ENCODE measurements around the gene SRI. TPM values are rescaled to one million over a fixed set of nuclear protein-coding genes. Genes with fewer than 3 reads are reported as not detected.
A peak's percentile ranks its signal among the peaks of the same experiment; 100 is the strongest.

The SRI gene
- total and polyA plus RNA-seq, 3 donors from 2014 or later = 53.1 to 96.1 (median 67.8) TPM

GRCh38 chr7:88172842-88173241, 47.0 kb downstream of the SRI start:
- WGBS, 2 donors = 95% methylated on average over 4 of the region's 4 CpGs
- intact Hi-C loops (cut with DNase I; ENCODE audit: low total_unique reads) = no loop called here

GRCh38 chr7:88169717-88170320, 50.0 kb downstream of the SRI start:
- 22 to 32% methylated on average over 1 of the region's 1 CpG for WGBS, 2 donors
- Histone ChIP-seq H3K4me3 (no peak overlapping the region), H3K9me3 (no peaks in the 10 kb centered on the region), H3K4me1 (no peaks in the 10 kb centered on the region), H3K36me3 (ENCODE audit: low read depth, missing control alignments) (no peaks in the 10 kb centered on the region), H3K27me3 (no peaks in the 10 kb centered on the region), H3K27ac (no peak overlapping the region)
- intact Hi-C loops (cut with DNase I; ENCODE audit: low total_unique reads) = no loop called here
- no peak for DNase-seq
- TF ChIP-seq POLR2A (IDR thresholded peaks at IDR 0.05) = no peak
- peak in 2 of 3 experiments; percentile 28 to 69 for TF ChIP-seq CTCF (IDR thresholded peaks at IDR 0.05)

More at GRCh38 chr7:88172842-88173241, 47.0 kb downstream of the SRI start:
- Histone ChIP-seq H3K4me3 (no peak overlapping the region), H3K4me1 (no peaks in the 10 kb centered on the region), H3K9me3 (no peaks in the 10 kb centered on the region), H3K36me3 (ENCODE audit: low read depth, missing control alignments) (no peaks in the 10 kb centered on the region), H3K27me3 (no peaks in the 10 kb centered on the region), H3K27ac (no peak overlapping the region)
- DNase-seq = no peak
- TF ChIP-seq POLR2A (IDR thresholded peaks at IDR 0.05) (no peak), CTCF (IDR thresholded peaks at IDR 0.05) (no peak)

- intact Hi-C loops (cut with DNase I; ENCODE audit: low total_unique reads) = no loop called here
- TF ChIP-seq CTCF (IDR thresholded peaks at IDR 0.05) (no peak), POLR2A (IDR thresholded peaks at IDR 0.05) (no peak)
- no peaks in the 10 kb centered on the region for H3K27me3 ChIP-seq
- H3K27ac ChIP-seq = no peak overlapping the region
- DNase-seq = no peak
- no peaks in the 10 kb centered on the region for H3K9me3 ChIP-seq
- H3K4me1 ChIP-seq = no peaks in the 10 kb centered on the region
- 73 to 77% methylated on average over 2 of the region's 2 CpGs for WGBS, 2 donors
- H3K36me3 ChIP-seq (ENCODE audit: low read depth, missing control alignments) = no peaks in the 10 kb centered on the region
- no peak overlapping the region for H3K4me3 ChIP-seq
Observed at GRCh38 chr7:88167721-88168120, 52.1 kb downstream of the SRI start.

- intact Hi-C loops (cut with DNase I; ENCODE audit: low total_unique reads) = no loop called here
Observed at GRCh38 chr7:88167223-88167622, 52.6 kb downstream of the SRI start.

More at GRCh38 chr7:88167223-88167622, 52.6 kb downstream of the SRI start:
- DNase-seq = peak; percentile 23
- 66 to 70% methylated on average over 2 of the region's 2 CpGs for WGBS, 2 donors
- H3K4me1 ChIP-seq = no peaks in the 10 kb centered on the region
- H3K36me3 ChIP-seq (ENCODE audit: low read depth, missing control alignments) = no peaks in the 10 kb centered on the region
- no peak for TF ChIP-seq POLR2A (IDR thresholded peaks at IDR 0.05)
- no peak for TF ChIP-seq CTCF (IDR thresholded peaks at IDR 0.05)
- H3K9me3 ChIP-seq = no peaks in the 10 kb centered on the region
- no peaks in the 10 kb centered on the region for H3K27me3 ChIP-seq
- H3K4me3 ChIP-seq = no peak overlapping the region
- H3K27ac ChIP-seq = no peak overlapping the region

Data from testis (tissue), 3 donors.